RPMI8226 (cell line): ENCODE measurements around the gene MAGEA3.
"Not testable (repeated sequence)": the region's sequence is repeated elsewhere in the genome, so short reads cannot be mapped to it uniquely, and the experiment has no call there.

Experiments
- DNase-seq: peaks from one replicate; pipeline ENCODE4 v3.0.0-alpha.2; 2015

The MAGEA3 gene

GRCh38 chrX:152736528-152736927, 37.9 kb downstream of the MAGEA3 start:
- not testable (repeated sequence) for DNase-seq

GRCh38 chrX:152738560-152738959, 40.0 kb downstream of the MAGEA3 start:
- DNase-seq: no peak
